Progenitor cell of endocrine pancreas (in vitro differentiated cells): ENCODE measurements around the gene RPS3A. TPM values are rescaled to one million over a fixed set of nuclear protein-coding genes. Genes with fewer than 3 reads are reported as not detected.

Experiments
- DNase-seq: peaks from one replicate; pipeline ENCODE4 v3.0.0; 2021; ENCODE audit warnings: low spot score; ENCODE audit not compliant: unreplicated experiment
- H3K27ac Mint-ChIP-seq: 2 replicates; pipeline ENCODE4 v1.8.0; 2021; ENCODE audit warnings: mild to moderate bottlenecking, moderate library complexity, mixed read lengths
- H3K27me3 Mint-ChIP-seq: 2 replicates; pipeline ENCODE4 v1.8.0; 2021; ENCODE audit warnings: mixed read lengths
- H3K36me3 Mint-ChIP-seq: 2 replicates; pipeline ENCODE4 v1.8.0; 2022; ENCODE audit warnings: mixed read lengths; ENCODE audit not compliant: insufficient read depth
- H3K4me1 Mint-ChIP-seq: 2 replicates; pipeline ENCODE4 v1.8.0; 2021; ENCODE audit warnings: low read depth, mixed read lengths
- H3K4me3 Mint-ChIP-seq: 2 replicates; pipeline ENCODE4 v1.8.0; 2021; ENCODE audit warnings: low read depth, mild to moderate bottlenecking, moderate library complexity, mixed read lengths
- H3K9me3 Mint-ChIP-seq: 2 replicates; pipeline ENCODE4 v1.8.0; 2021; ENCODE audit warnings: low read depth, mixed read lengths
- total RNA-seq: library from RNA; stranded (reverse); gene quantifications from 2 replicates; pipeline ENCODE4 v1.2.1, GENCODE V29; 2021
- TF ChIP-seq, protein P1 (sequence below): fragments of 200-600 bp; sonication (generic); IDR thresholded peaks from one replicate; pipeline ENCODE4 v1.5.0; 2021; ENCODE audit warnings: antibody characterized with exemption, mild to moderate bottlenecking; ENCODE audit not compliant: unreplicated experiment

The RPS3A gene
- total RNA-seq, 1 donor from 2014 or later = 2,102 TPM

DNA sequence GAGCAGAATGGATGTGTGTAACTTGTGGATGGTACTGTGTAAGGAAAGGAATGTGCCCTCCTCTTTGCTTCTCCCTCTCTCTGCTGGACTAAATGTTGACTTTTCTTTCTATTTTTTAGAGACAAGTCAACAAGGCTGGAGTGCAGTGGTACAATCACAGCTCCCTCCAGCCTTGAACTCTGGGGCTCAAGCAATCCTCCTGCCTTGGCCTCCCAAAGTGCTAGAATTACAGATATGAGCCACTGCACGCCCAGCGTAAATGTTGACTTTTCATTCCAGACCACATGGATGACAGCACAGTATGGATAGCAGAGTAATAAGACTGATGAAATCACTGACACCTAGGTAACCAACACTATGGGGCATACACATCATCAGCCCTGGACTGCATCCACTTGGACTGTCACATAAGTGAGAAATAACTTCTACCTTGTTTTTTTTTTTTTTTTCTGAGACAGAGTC, 5.1 kb upstream of the RPS3A start:
- no peaks in the 10 kb centered on the region for H3K27me3 Mint-ChIP-seq
- H3K27ac Mint-ChIP-seq = no peak overlapping the region
- peaks cover 6% of the 10 kb centered on the region for H3K4me1 Mint-ChIP-seq
- H3K9me3 Mint-ChIP-seq = no peaks in the 10 kb centered on the region
- H3K4me3 Mint-ChIP-seq = no peak overlapping the region
- TF ChIP-seq, protein P1, sequence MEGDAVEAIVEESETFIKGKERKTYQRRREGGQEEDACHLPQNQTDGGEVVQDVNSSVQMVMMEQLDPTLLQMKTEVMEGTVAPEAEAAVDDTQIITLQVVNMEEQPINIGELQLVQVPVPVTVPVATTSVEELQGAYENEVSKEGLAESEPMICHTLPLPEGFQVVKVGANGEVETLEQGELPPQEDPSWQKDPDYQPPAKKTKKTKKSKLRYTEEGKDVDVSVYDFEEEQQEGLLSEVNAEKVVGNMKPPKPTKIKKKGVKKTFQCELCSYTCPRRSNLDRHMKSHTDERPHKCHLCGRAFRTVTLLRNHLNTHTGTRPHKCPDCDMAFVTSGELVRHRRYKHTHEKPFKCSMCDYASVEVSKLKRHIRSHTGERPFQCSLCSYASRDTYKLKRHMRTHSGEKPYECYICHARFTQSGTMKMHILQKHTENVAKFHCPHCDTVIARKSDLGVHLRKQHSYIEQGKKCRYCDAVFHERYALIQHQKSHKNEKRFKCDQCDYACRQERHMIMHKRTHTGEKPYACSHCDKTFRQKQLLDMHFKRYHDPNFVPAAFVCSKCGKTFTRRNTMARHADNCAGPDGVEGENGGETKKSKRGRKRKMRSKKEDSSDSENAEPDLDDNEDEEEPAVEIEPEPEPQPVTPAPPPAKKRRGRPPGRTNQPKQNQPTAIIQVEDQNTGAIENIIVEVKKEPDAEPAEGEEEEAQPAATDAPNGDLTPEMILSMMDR = no peak
- no peak for DNase-seq
- H3K36me3 Mint-ChIP-seq = no peaks in the 10 kb centered on the region

- DNase-seq = no peak
- Mint-ChIP-seq H3K9me3 (no peaks in the 10 kb centered on the region), H3K27ac (peak overlapping the region; percentile 69), H3K4me3 (no peak overlapping the region), H3K36me3 (peaks cover 2% of the 10 kb centered on the region), H3K4me1 (peaks cover 8% of the 10 kb centered on the region), H3K27me3 (no peaks in the 10 kb centered on the region)
- TF ChIP-seq, protein P1 = no peak
Observed at GRCh38 chr4:151095142-151095541, 4.3 kb upstream of the RPS3A start.

DNA sequence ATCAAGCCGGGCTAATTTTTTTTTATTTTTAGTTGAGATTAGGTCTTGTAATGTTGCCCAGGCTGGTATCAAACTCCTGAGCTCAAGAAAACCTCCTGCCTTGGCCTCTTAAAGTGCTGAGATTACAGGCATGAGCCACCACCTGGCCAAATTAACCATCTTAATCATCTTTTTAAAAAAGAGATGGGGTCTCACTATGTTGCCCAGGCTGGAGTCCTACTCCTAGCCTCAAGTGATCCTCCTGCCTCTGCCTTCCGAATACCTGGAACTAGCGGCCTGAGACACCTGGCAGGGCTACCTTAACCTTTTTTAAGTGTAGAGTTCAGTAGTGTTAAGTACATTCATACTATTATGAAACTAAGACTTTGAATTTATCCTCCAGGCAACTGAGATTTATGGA, 1.7 kb upstream of the RPS3A start:
- peaks cover 20% of the 10 kb centered on the region for H3K4me1 Mint-ChIP-seq
- H3K4me3 Mint-ChIP-seq = no peak overlapping the region
- no peaks in the 10 kb centered on the region for H3K9me3 Mint-ChIP-seq
- peaks cover 21% of the 10 kb centered on the region for H3K36me3 Mint-ChIP-seq
- no peaks in the 10 kb centered on the region for H3K27me3 Mint-ChIP-seq
- TF ChIP-seq, protein P1 = no peak
- no peak for DNase-seq
- H3K27ac Mint-ChIP-seq = no peak overlapping the region

DNA sequence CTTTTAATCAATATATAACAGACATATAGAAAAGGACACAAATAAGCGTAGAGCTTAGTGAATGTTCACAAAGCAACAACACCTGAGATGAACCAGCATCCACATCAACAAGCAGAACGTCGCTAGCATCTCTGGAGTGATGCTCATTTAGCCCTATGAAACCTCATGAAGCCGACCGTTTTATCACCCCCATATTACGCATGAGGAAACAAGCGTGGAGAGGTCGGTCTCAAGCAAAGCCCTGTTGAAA, 524 bp upstream of the RPS3A start:
- peak overlapping the region; percentile 100 for H3K27ac Mint-ChIP-seq
- no peaks in the 10 kb centered on the region for H3K9me3 Mint-ChIP-seq
- H3K4me3 Mint-ChIP-seq = peak overlapping the region; percentile 93
- H3K36me3 Mint-ChIP-seq = peaks cover 27% of the 10 kb centered on the region
- TF ChIP-seq, protein P1 = no peak
- H3K27me3 Mint-ChIP-seq = no peaks in the 10 kb centered on the region
- DNase-seq = no peak
- peaks cover 20% of the 10 kb centered on the region for H3K4me1 Mint-ChIP-seq

DNA sequence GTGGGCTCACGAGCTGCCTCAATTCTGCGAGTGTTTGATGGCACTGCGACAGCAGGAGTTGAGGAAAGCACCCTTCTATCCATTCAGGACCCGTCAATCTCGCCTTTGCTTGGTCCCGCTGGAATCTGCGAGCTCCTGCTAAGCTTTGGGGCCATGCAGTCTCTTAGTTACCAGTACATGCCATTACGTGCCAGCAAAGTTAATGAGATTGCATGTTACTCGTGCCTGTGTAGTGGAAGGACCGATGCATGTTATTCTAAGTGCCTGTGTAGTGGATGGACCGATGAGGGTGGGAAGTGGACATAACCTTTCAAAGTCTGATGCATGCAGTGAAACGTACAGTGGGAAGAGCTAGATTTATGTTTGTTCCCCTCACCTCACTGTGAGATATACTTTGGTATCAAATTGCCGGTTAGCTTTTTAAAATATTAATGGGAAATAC, 569 bp downstream of the RPS3A start:
- no peak for DNase-seq
- Mint-ChIP-seq H3K27ac (peak overlapping the region; percentile 100), H3K9me3 (no peaks in the 10 kb centered on the region), H3K4me3 (peak overlapping the region; percentile 93), H3K27me3 (no peaks in the 10 kb centered on the region), H3K4me1 (peaks cover 22% of the 10 kb centered on the region), H3K36me3 (peaks cover 30% of the 10 kb centered on the region)
- TF ChIP-seq, protein P1 = no peak
